Erythroblast (primary cell): Measurements from ENCODE around the gene CNGB1.

Experiments
- GATA1 ChIP-seq: IDR thresholded peaks from 2 replicates; pipeline ENCODE4 v1.6.1; 2011; ENCODE audit warnings: low read depth, mild to moderate bottlenecking, control low read depth, low read length, moderate library complexity
- POLR2A ChIP-seq: IDR thresholded peaks from 2 replicates; pipeline ENCODE4 v1.6.1; 2011; ENCODE audit warnings: mild to moderate bottlenecking, low read length

GRCh38 chr16:57923841-57924240, 47.1 kb downstream of the CNGB1 start:
- TF ChIP-seq POLR2A = no peak
- TF ChIP-seq GATA1 = no peak
